Peyer's patch (tissue), 4 donors: ENCODE results near the gene NDST3. TPM values are rescaled to one million over a fixed set of nuclear protein-coding genes. Genes with fewer than 3 reads are reported as not detected.
A peak's percentile ranks its signal among the peaks of the same experiment; 100 is the strongest.

Experiments
- DNase-seq, 3 donors: peaks; one replicate each; pipeline ENCODE4 v3.0.0-alpha.2; 2017 to 2019
- H3K27ac ChIP-seq, 4 donors: fragments of 200-600 bp; sonication (generic); one replicate each; pipeline ENCODE4 v1.5.1; 2016 to 2019
- H3K27me3 ChIP-seq, 2 donors: fragments of 200-600 bp; sonication (generic); one replicate each; pipeline ENCODE4 v1.5.1; 2019
- H3K36me3 ChIP-seq, 3 donors: fragments of 200-600 bp; sonication (generic); one replicate each; pipeline ENCODE4 v1.5.1; 2016 to 2019
- H3K4me1 ChIP-seq, 4 donors: fragments of 200-600 bp; sonication (generic); one replicate each; pipeline ENCODE4 v1.5.1; 2016 to 2019
- H3K4me3 ChIP-seq, 4 donors: fragments of 200-600 bp; sonication (generic); 1 replicate in 3 of 4; 2 replicates in 1 of 4; pipeline ENCODE4 v1.5.1; 2016 to 2019; ENCODE audit warnings: mild to moderate bottlenecking in 1 of 4
- H3K9me3 ChIP-seq, 4 donors: fragments of 200-600 bp; sonication (generic); one replicate each; pipeline ENCODE4 v1.5.1; 2016 to 2019; ENCODE audit warnings: mild to moderate bottlenecking in 1 of 4
- CTCF ChIP-seq, 6 experiments: fragments of 450-650 bp in 4 of 6; fragments of 200-600 bp in 2 of 6; sonication (generic) in 1 of 6; IDR thresholded peaks; one replicate each; pipeline ENCODE4 v1.5.1; 2017 to 2019; ENCODE audit warnings: antibody characterized with exemption in 6 of 6, mild to moderate bottlenecking in 3 of 6, moderate library complexity in 1 of 6
- POLR2A ChIP-seq, 2 donors: fragments of 450-650 bp; IDR thresholded peaks; one replicate each; pipeline ENCODE4 v1.5.1; 2017; ENCODE audit warnings: antibody characterized with exemption in 2 of 2, mild to moderate bottlenecking in 2 of 2, moderate library complexity in 2 of 2
- total RNA-seq, 4 donors: library from RNA; depleted of rRNA; stranded (reverse); fragments of >200 nt; gene quantifications; one replicate each; pipeline ENCODE4 v1.1.0, GENCODE V29; 2016

NDST3 gene
- not detected for total RNA-seq

- TF ChIP-seq CTCF (IDR thresholded peaks at IDR 0.05) = peak in 3 of 6 experiments; percentile 25 to 44 (median 33)
- no peak for TF ChIP-seq POLR2A (IDR thresholded peaks at IDR 0.05)
- H3K4me1 ChIP-seq = peaks cover 0 to 7% (median 3%) of the 10 kb centered on the region in 4 donors
- DNase-seq = no peak
- peak within 1 kb of the TSS; percentile 14 to 53 (median 40) for H3K4me3 ChIP-seq
- no peaks in the 10 kb centered on the region for H3K27me3 ChIP-seq
- no peaks in the 10 kb centered on the region for H3K9me3 ChIP-seq
- no peak within 1 kb of the TSS for H3K27ac ChIP-seq
- no peaks in the 10 kb centered on the region for H3K36me3 ChIP-seq
These were observed at the start of gene NDST3 for GRCh38 chr4:118034053-118034785. NDST3 (plus strand) TSS chr4:118034486; CDS start chr4:118053911, 19,425 bp downstream.

- no peaks in the 10 kb centered on the region for H3K4me1 ChIP-seq
- no peak overlapping the region for H3K27ac ChIP-seq
- H3K36me3 ChIP-seq = no peaks in the 10 kb centered on the region
- TF ChIP-seq POLR2A (IDR thresholded peaks at IDR 0.05) = no peak
- TF ChIP-seq CTCF (IDR thresholded peaks at IDR 0.05) = no peak
- no peak for DNase-seq
- no peaks in the 10 kb centered on the region for H3K27me3 ChIP-seq
- H3K4me3 ChIP-seq = no peak overlapping the region
- H3K9me3 ChIP-seq = no peaks in the 10 kb centered on the region
These were observed 48.0 kb upstream of the NDST3 start for GRCh38 chr4:117986321-117986720.

- TF ChIP-seq CTCF (IDR thresholded peaks at IDR 0.05) (no peak), POLR2A (IDR thresholded peaks at IDR 0.05) (no peak)
- Histone ChIP-seq H3K9me3 (no peaks in the 10 kb centered on the region), H3K36me3 (no peaks in the 10 kb centered on the region), H3K4me3 (no peak overlapping the region), H3K4me1 (no peaks in the 10 kb centered on the region), H3K27me3 (no peaks in the 10 kb centered on the region), H3K27ac (no peak overlapping the region)
- DNase-seq = no peak
These were observed 46.8 kb upstream of the NDST3 start for GRCh38 chr4:117987464-117987863.

- TF ChIP-seq CTCF (IDR thresholded peaks at IDR 0.05) (no peak), POLR2A (IDR thresholded peaks at IDR 0.05) (no peak)
- no peak for DNase-seq
- Histone ChIP-seq H3K27me3 (no peaks in the 10 kb centered on the region), H3K36me3 (no peaks in the 10 kb centered on the region), H3K9me3 (no peaks in the 10 kb centered on the region), H3K4me3 (no peak overlapping the region), H3K27ac (no peak overlapping the region), H3K4me1 (no peaks in the 10 kb centered on the region)
These were observed 37.4 kb upstream of the NDST3 start for GRCh38 chr4:117996891-117997290.

GRCh38 chr4:118004088-118004487 is 30.2 kb upstream of the NDST3 start:
- Histone ChIP-seq H3K27ac (no peak overlapping the region), H3K9me3 (no peaks in the 10 kb centered on the region), H3K4me1 (no peaks in the 10 kb centered on the region), H3K4me3 (no peak overlapping the region), H3K27me3 (no peaks in the 10 kb centered on the region), H3K36me3 (no peaks in the 10 kb centered on the region)
- no peak for TF ChIP-seq POLR2A (IDR thresholded peaks at IDR 0.05)
- DNase-seq = no peak

- no peaks in the 10 kb centered on the region for H3K4me1 ChIP-seq
- no peaks in the 10 kb centered on the region for H3K27me3 ChIP-seq
- H3K36me3 ChIP-seq = no peaks in the 10 kb centered on the region
- TF ChIP-seq POLR2A (IDR thresholded peaks at IDR 0.05) (no peak), CTCF (IDR thresholded peaks at IDR 0.05) (no peak)
- H3K9me3 ChIP-seq = no peaks in the 10 kb centered on the region
- no peak overlapping the region for H3K4me3 ChIP-seq
- H3K27ac ChIP-seq = no peak overlapping the region
- no peak for DNase-seq
These were observed 28.4 kb upstream of the NDST3 start for GRCh38 chr4:118005883-118006282.
